GM19240 (cell line): Measurements from ENCODE around the gene AOX1.
"Not testable (repeated sequence)": the region's sequence is repeated elsewhere in the genome, so short reads cannot be mapped to it uniquely, and the experiment has no call there.

Experiments
- DNase-seq: peaks from one replicate; pipeline ENCODE4 v3.0.0; 2011; ENCODE audit warnings: low spot score; ENCODE audit not compliant: insufficient read length

AOX1 gene

DNA sequence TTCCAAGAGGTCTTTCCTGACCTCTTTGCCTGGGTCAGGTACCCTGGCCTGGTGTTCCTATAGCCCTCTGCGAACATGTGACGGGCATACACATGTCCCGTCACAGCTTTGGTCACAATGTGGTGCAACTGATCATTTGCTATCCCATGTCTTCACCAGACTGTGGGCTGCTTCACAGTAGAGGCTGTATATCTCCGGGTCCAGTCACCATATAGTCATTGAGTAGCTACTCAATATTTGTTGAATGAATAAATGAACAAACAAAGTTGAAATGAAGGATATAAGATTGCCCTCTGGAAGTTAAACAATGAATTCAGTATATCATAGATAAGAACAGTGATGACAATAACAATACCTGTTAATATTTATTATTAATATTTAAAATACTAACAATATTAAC lies 16.8 kb downstream of the AOX1 start:
- no peak for DNase-seq

GRCh38 chr2:200603972-200604371 lies 18.2 kb downstream of the AOX1 start:
- no peak for DNase-seq

DNA sequence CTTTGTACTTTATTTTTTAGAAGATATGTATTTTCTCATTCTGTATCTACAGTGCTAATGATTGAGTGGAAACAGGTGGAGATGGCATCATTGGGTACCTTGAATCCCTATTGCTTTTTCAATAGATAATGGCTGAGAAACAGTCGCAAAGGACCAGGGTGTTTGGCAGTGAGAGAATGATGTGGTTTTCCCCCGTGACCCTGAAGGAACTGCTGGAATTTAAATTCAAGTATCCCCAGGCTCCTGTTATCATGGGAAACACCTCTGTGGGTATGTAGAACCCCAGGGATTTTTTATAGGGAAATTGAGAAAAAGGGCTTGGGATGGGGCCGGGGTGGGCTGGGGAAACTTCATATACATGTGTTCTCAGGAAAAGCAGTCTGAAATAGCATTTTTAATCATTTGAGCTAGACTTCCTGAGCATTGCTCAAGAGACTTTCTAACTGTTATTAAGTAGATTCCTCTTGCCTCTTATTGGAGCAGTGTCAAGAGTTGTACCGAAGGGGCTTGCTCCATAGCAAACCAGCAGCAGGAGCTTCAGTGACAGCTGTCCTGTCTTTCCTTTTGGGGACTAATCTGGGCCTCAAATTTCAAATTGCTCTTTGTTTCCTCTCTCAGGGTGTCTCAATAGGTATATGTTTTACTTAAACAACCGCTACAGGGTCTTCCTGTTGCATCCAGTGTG lies 18.9 kb downstream of the AOX1 start:
- DNase-seq, result no peak

GRCh38 chr2:200608341-200609027 lies 22.7 kb downstream of the AOX1 start:
- DNase-seq, result no peak

GRCh38 chr2:200609028-200609614 lies 23.3 kb downstream of the AOX1 start:
- no peak for DNase-seq

- not testable (repeated sequence) for DNase-seq
Observed at GRCh38 chr2:200610217-200610616, 24.4 kb downstream of the AOX1 start.

GRCh38 chr2:200613692-200614091 lies 27.9 kb downstream of the AOX1 start:
- DNase-seq, result no peak

DNA sequence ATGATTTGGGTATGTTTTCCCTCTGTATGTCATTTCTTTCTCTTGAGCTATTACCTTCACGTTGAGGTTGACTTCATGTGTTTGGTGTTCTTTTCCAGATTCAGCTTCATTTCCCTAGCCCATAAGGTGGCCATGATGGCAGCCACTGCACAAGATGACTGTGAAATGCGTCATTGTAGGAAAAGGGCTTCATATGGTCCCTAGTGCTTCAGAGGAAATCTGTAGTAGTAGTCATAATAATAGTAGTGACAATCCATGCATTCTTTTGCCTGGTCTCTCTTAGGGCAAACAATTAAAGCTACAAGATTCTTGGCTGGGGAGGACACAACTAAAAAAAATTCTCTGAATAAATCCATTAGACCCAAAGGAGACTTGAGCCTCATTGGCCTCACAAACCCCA lies 28.4 kb downstream of the AOX1 start:
- DNase-seq, result no peak

GRCh38 chr2:200615247-200615646 lies 29.4 kb downstream of the AOX1 start:
- DNase-seq, result no peak

DNA sequence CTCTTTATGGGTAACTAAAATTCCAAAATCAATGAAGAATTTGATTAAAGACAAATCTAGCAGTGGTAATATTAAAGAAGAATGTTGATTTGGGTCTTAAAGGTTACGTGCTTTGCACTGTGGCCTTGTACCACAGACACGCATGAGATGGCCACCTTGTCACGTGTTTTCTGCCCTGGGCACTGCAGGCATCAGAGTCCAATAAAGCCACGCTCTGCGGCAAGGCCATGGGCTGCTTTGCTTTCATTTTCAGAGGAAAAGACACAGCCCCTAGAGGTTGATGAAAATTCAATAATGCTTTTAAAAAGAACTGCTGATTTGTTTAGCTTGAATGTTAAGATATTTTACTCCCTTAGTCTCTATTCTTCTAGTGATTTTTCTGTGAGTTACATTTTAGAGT lies 30.4 kb downstream of the AOX1 start:
- DNase-seq, result no peak

GRCh38 chr2:200616656-200617055 lies 30.8 kb downstream of the AOX1 start:
- DNase-seq, result no peak

DNA sequence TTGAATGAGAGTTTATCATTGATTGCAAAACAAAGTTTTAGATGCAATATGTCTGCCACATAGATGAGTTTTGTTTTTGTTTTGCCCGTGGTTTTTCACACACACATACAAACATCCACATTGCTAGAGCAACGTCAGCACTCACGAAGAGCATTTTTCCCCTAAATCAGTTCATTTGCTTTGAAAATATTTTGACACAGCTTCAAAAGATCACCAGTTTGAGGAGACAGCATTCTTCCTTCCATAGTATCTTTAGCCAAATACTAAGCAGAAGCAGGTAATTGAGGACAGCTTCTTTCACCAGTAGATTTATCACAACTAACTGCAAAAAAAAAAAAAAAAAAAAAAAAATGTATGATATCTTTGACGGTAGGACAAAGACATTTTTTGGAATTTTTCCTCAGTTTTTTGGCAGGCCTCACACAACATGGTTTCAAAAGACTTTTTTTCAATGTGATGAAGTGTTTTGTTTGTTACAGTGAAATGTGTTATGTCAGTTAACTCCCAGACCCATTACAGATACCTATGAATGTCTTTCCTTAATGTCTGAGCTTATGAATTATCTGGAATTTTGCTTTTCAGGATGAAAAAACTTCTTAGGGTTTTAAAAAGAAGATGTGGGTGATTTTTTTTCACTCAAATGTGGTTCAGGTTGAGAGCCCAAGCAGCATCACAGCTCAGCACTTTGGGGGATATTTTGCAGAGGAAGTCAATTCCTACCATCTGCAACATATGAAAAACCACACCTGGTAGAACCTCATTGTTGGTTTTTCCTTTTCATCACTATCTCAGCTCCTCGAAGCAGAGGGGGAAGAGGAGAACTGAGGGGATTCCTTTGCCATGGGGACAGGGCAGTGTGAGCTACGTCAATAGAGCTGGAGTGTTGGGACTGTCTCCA lies 31.6 kb downstream of the AOX1 start:
- no peak for DNase-seq

GRCh38 chr2:200618054-200618419 lies 32.2 kb downstream of the AOX1 start:
- no peak for DNase-seq

- no peak for DNase-seq
Observed at GRCh38 chr2:200618590-200619021, 32.8 kb downstream of the AOX1 start.

DNA sequence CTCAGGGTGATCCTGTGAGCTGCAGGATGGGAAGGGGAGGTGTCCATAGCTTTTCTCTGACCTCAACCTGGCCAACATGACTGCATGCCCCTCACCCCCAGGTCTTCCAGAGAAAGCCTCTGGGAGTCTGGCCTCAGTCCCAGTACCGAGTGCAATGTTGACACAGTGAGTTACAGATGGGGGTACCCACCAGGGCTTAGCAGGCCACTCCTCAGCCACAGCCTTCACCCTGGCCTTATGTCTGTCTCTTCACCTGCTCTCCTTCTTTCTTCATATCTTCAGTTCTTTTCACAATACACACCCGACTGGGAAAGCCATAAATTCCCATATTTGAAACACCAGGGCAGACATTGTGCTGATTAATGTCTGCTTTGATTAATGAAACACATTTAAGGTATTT lies 33.5 kb downstream of the AOX1 start:
- DNase-seq, result no peak

GRCh38 chr2:200620606-200621390 lies 35.0 kb downstream of the AOX1 start:
- no peak for DNase-seq

DNA sequence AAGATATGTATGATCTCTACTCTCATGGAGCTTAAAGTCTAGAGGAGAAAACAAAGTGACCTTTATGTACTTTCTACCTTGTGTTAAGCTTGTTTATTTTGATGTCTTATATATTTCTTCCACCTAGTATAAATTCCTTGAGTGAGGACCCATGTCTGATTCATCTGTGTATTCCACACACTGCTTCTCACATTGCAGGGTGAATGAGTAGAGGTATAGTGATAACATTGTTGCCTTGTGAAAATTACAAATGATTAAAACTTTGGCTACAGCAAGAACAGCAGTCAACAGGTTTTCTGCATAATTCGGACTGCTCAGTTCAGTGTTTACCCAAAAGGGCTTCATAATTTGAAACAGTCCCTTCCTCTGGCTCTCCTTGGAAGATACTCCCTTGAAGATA lies 36.3 kb downstream of the AOX1 start:
- no peak for DNase-seq

- DNase-seq, result no peak
Observed at GRCh38 chr2:200624026-200624425, 38.2 kb downstream of the AOX1 start.

DNA sequence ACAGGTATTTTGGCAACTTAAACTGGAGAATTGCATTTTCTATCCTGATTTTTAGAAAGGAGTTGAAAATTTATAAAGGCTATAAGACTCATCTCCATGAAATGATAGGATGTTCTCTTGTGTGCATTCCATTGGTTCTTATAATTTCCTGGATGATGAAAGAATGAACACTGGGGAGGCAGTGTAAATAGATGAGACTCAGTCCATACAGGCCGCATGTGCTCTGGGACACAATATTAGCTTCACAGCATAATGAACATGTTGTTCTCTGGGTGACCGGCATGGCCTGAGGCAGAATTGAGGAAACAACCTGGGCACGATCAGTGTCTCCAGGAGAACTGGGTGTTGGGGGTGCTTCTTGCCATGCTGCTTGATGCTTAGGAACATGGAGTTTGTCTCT lies 38.8 kb downstream of the AOX1 start:
- no peak for DNase-seq

DNA sequence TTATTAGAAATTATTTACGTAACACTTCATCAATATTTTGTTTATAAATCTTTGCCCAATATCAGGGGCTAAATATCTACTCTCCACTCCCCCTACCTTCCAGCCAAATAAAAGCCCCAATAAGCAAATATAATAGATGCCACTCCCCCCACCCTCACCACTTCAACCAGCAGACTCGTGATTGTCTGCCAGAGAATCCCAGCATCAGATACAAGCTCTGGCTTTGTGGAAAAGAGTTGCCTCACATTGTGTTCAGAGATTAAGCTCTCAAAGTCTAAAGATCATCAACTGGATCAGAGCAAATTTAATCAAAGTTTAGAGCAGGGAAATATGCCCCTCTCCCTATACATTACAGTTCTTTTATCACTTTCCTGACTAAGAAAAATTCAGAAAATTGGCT lies 39.5 kb downstream of the AOX1 start:
- DNase-seq, result no peak

DNA sequence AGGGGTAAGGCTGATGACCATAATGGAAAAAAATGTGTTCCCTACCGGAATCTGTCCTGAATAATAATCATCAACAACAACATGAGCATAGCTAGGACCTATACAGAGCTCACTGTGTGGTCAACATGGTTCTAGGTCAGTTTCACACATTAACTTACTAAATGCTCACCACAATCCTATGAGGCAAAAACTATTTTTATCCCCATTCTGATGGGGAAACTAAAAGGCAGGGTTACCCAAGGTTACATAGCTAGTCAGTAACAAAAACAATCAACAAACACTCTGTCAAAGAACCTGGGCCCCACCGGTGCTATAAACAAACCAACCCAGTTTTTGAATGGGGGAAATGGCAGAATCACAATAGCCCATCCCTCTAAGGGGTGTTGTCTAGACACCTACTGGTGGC lies 40.1 kb downstream of the AOX1 start:
- no peak for DNase-seq
